ENCODE data around the gene AGR3. TPM values are rescaled to one million over a fixed set of nuclear protein-coding genes. Genes with fewer than 3 reads are reported as not detected.

The AGR3 gene
- total and polyA plus RNA-seq, 4 donors: not detected

- Histone ChIP-seq H3K4me3 (ENCODE audit: low read depth in 1 of 3, low read length in 3 of 3) (no peak overlapping the region), H3K4me1 (ENCODE audit: control insufficient read depth in 4 of 4, insufficient read depth in 4 of 4, low read length in 3 of 4) (peaks cover 0 to 4% (median 0%) of the 10 kb centered on the region in 4 donors), H3K27me3 (ENCODE audit: control insufficient read depth in 4 of 4, insufficient read depth in 4 of 4, low read length in 3 of 4) (no peaks in the 10 kb centered on the region), H3K27ac (ENCODE audit: low read depth in 1 of 2, low read length in 2 of 2) (no peak overlapping the region), H3K9ac (ENCODE audit: low read depth in 1 of 2, low read length in 2 of 2) (no peak overlapping the region), H3K36me3 (ENCODE audit: control insufficient read depth in 4 of 4, insufficient read depth in 3 of 4, low read depth in 1 of 4, low read length in 3 of 4) (no peaks in the 10 kb centered on the region), H3K9me3 (ENCODE audit: control insufficient read depth in 4 of 4, low read length in 3 of 4) (no peaks in the 10 kb centered on the region)
- DNase-seq (ENCODE audit: low spot score): no peak
- TF ChIP-seq RAD21 (IDR thresholded peaks at IDR 0.05): no peak
- TF ChIP-seq EGR1 (IDR thresholded peaks at IDR 0.05; ENCODE audit: low read depth in 2 of 2): no peak
- no peak for TF ChIP-seq ZBTB33 (IDR thresholded peaks at IDR 0.05)
- no peak for TF ChIP-seq NR2F2 (IDR thresholded peaks at IDR 0.05)
- no peak for TF ChIP-seq FOXA2 (IDR thresholded peaks at IDR 0.05)
- no peak for TF ChIP-seq FOXA1 (IDR thresholded peaks at IDR 0.05)
- no peak for TF ChIP-seq TAF1 (conservative IDR thresholded peaks at IDR 0.05)
- no peak for TF ChIP-seq CTCF (IDR thresholded peaks at IDR 0.05; ENCODE audit: low read depth, low read length, missing input control)
- WGBS: 62% methylated on average over 3 of the region's 3 CpGs
Measured at GRCh38 chr7:16921644-16922257, 40.0 kb upstream of the AGR3 start.

- H3K9me3 ChIP-seq (ENCODE audit: control insufficient read depth in 4 of 4, low read length in 3 of 4): no peaks in the 10 kb centered on the region
- H3K9ac ChIP-seq (ENCODE audit: low read depth in 1 of 2, low read length in 2 of 2): no peak overlapping the region
- H3K27me3 ChIP-seq (ENCODE audit: control insufficient read depth in 4 of 4, insufficient read depth in 4 of 4, low read length in 3 of 4): no peaks in the 10 kb centered on the region
- no peak overlapping the region for H3K27ac ChIP-seq (ENCODE audit: low read depth in 1 of 2, low read length in 2 of 2)
- TF ChIP-seq GABPA (IDR thresholded peaks at IDR 0.05 in 1 of 2, conservative IDR thresholded peaks at IDR 0.05 in 1 of 2) (no peak), ATF3 (IDR thresholded peaks at IDR 0.05) (no peak), EGR1 (IDR thresholded peaks at IDR 0.05; ENCODE audit: low read depth in 2 of 2) (no peak), ZBTB33 (IDR thresholded peaks at IDR 0.05) (no peak), FOXA2 (IDR thresholded peaks at IDR 0.05) (no peak), NR2F2 (IDR thresholded peaks at IDR 0.05) (no peak), JUND (IDR thresholded peaks at IDR 0.05) (no peak), HNF4G (IDR thresholded peaks at IDR 0.05) (no peak), FOXA1 (IDR thresholded peaks at IDR 0.05) (no peak), YY1 (IDR thresholded peaks at IDR 0.05) (no peak), RAD21 (IDR thresholded peaks at IDR 0.05) (no peak), HNF4A (conservative IDR thresholded peaks at IDR 0.05) (no peak)
- DNase-seq (ENCODE audit: low spot score): no peak
- H3K36me3 ChIP-seq (ENCODE audit: control insufficient read depth in 4 of 4, insufficient read depth in 3 of 4, low read depth in 1 of 4, low read length in 3 of 4): no peaks in the 10 kb centered on the region
- WGBS: 93% methylated on average over 4 of the region's 4 CpGs
- peaks cover 0 to 4% (median 0%) of the 10 kb centered on the region in 4 donors for H3K4me1 ChIP-seq (ENCODE audit: control insufficient read depth in 4 of 4, insufficient read depth in 4 of 4, low read length in 3 of 4)
- H3K4me3 ChIP-seq (ENCODE audit: low read depth in 1 of 3, low read length in 3 of 3): no peak overlapping the region
Measured at GRCh38 chr7:16921151-16921550, 39.4 kb upstream of the AGR3 start.
